NT2/D1 (cell line): Measurements from ENCODE around the gene ANKRD13D.

Experiments used
- SUZ12 ChIP-seq: IDR thresholded peaks from 2 replicates; pipeline ENCODE4 v1.6.1; 2011; ENCODE audit not compliant: insufficient read length, insufficient read depth; ENCODE audit errors: extremely low read depth
- YY1 ChIP-seq: IDR thresholded peaks from 2 replicates; pipeline ENCODE4 v1.6.1; 2011; ENCODE audit not compliant: insufficient read length, insufficient read depth
- ZNF274 ChIP-seq: IDR thresholded peaks from 2 replicates; pipeline ENCODE4 v1.6.1; 2011; ENCODE audit warnings: mild to moderate bottlenecking, low read depth, low read length

DNA sequence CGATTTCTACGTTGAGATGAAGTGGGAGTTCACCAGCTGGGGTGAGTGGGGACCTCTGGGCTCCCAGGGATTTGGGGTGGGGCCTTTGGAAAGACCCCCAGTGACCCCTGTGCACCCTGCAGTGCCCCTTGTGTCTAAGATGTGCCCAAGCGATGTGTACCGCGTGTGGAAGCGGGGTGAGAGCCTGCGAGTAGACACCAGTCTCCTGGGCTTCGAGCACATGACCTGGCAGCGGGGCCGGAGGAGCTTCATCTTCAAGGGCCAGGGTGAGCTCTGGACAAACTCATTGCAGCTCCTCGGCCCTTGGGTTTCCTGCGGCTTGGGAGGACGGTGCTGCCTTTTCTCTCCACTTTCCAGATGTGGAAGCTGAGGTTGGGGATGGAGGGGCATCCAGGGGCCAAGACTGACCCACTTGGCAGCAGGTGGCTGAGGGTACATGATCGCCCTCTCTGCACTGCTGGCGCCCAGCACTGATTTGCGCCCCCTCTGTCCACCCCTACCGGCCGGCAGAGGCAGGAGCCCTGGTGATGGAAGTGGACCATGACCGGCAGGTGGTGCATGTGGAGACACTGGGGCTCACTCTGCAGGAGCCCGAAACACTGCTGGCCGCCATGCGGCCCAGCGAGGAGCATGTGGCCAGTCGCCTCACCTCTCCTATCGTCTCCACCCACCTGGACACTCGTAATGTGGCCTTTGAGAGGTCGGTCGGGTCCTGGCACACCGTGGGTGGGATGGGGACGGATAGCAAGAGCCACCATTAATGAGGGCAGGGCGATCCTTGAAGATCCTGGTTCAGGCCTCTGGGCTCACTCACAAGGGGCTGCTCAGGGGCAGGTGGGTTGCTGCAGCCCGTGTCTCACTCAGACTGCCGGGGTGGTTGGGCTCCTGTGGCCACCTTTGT is 2.6 kb downstream of the ANKRD13D start:
- no peak for TF ChIP-seq ZNF274
- TF ChIP-seq YY1, result no peak
- no peak for TF ChIP-seq SUZ12
